PC-3 (cell line): Measurements from ENCODE around the gene DGUOK.

Experiments
- CTCF ChIP-seq: fragments of 300-600 bp; sonication (generic); conservative IDR thresholded peaks from 2 replicates; pipeline ENCODE4 v1.5.1; 2017; ENCODE audit warnings: antibody characterized with exemption, low read depth, mild to moderate bottlenecking, low read length
- EZH2 ChIP-seq: fragments of 300-600 bp; sonication (generic); IDR thresholded peaks from one replicate; pipeline ENCODE4 v1.6.1; 2017; ENCODE audit warnings: antibody characterized with exemption, mild to moderate bottlenecking, low read length; ENCODE audit not compliant: unreplicated experiment
- EZH2phosphoT487 ChIP-seq: fragments of 300-600 bp; sonication (generic); IDR thresholded peaks from 2 replicates; pipeline ENCODE4 v1.6.1; 2018; ENCODE audit warnings: mild to moderate bottlenecking, antibody characterized with exemption, low read length, borderline replicate concordance

- TF ChIP-seq CTCF (no peak), EZH2phosphoT487 (no peak), EZH2 (no peak)
These were observed 15.7 kb upstream of the DGUOK start for GRCh38 chr2:73910873-73911547.
